Head of caudate nucleus (tissue), 42 donors: ENCODE measurements around the gene ARL3.
"Not testable (repeated sequence)": the region's sequence is repeated elsewhere in the genome, so short reads cannot be mapped to it uniquely, and the experiment has no call there.

ENCODE experiments used
- DNase-seq, 42 donors: peaks; one replicate each; pipeline versions ENCODE4 v3.0.0 to v3.0.0-alpha.2; 2020 to 2021; ENCODE audit warnings: mixed read lengths in 7 of 42
- intact Hi-C: fragments of 100-400 bp; cut with DNase I; formaldehyde crosslinking; loops from one replicate; pipeline ENCODE4 v1.15.0; 2022

The ARL3 gene

GRCh38 chr10:102678842-102679289 lies 35.3 kb downstream of the ARL3 start:
- intact Hi-C loops = loop anchor here (5.0 kb wide), 2 partner anchors 33 to 37 kb away; partner anchors contain the start of genes ARL3, SFXN2 and TRIM8
- peak; percentile 70 to 92 (median 84) for DNase-seq

DNA sequence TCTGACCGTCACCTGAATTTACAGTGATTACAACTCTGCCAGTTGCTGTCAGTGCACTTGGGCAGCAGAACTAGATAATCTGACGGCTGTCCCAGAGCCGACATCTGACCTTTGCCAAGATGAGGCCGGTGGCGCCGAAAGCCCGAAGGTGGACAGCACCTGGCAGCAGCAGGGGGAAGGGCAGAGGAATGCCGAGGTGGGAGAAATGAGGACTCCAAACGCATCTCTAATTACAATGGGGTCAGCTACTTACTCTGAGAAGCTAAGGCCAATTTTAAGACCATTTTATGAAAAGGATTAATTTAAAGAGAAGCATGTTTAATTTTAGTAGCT lies 36.2 kb downstream of the ARL3 start:
- DNase-seq = peak in 3 of 42 donors; percentile 14 to 34 (median 18)
- intact Hi-C loops = loop anchor here (5.0 kb wide), 2 partner anchors 34 to 36 kb away; partner anchors contain the start of genes ARL3, SFXN2 and TRIM8

DNA sequence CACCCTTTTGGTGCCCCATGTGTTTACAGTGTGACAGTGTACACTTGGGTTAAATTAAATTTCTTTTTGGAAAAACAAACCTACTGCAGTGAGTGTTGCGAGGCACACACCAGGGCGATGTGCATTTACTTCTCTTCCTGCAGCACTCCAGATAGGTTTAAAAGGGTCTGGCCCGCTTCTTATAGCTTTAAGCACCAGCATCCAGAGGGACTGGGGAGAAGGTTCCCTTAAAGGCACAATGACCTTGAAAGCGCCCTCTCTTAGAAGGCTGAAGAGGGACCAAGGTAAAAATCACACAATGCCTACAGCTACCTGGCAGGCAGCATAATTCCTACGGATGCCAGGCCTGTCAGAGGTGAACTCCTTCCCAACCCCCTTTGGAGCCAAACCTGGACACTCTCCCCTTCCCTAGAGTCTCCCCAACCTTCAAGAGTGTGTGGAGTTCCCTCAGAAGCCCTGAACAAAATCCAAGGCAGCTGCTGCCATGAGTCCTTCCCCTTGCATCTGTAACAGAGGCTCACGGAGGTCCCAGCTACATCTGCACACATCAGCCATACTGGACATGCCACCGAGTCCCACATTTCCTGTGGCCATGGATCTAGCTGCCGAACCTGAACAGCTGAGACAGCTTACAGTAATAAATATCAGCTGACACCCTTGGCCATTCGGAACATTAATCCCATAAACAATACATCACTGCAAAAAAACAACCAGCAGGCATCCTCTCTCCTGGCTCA lies 36.7 kb downstream of the ARL3 start:
- intact Hi-C loops = loop anchor here (5.0 kb wide), 2 partner anchors 35 kb away; partner anchors contain the start of genes ARL3, SFXN2 and TRIM8
- DNase-seq = peak in 6 of 42 donors; percentile 5 to 36 (median 19)

GRCh38 chr10:102676534-102677315 lies 37.5 kb downstream of the ARL3 start:
- DNase-seq = peak in 7 of 42 donors; percentile 3 to 31 (median 13)
- intact Hi-C loops = loop anchor here (5.0 kb wide), 2 partner anchors 34 to 36 kb away; partner anchors contain the start of genes ARL3, SFXN2 and TRIM8

GRCh38 chr10:102675666-102676533 lies 38.3 kb downstream of the ARL3 start:
- intact Hi-C loops = loop anchor here (5.0 kb wide), 2 partner anchors 34 to 36 kb away; partner anchors contain the start of genes ARL3, SFXN2 and TRIM8
- DNase-seq = peak in 8 of 42 donors; percentile 9 to 54 (median 36)

- peak in 6 of 42 donors; percentile 10 to 35 (median 24) for DNase-seq
- intact Hi-C loops = loop anchor here (5.0 kb wide), 2 partner anchors 33 to 37 kb away; partner anchors contain the start of genes ARL3, SFXN2 and TRIM8
These were observed 39.1 kb downstream of the ARL3 start for GRCh38 chr10:102675011-102675665.

DNA sequence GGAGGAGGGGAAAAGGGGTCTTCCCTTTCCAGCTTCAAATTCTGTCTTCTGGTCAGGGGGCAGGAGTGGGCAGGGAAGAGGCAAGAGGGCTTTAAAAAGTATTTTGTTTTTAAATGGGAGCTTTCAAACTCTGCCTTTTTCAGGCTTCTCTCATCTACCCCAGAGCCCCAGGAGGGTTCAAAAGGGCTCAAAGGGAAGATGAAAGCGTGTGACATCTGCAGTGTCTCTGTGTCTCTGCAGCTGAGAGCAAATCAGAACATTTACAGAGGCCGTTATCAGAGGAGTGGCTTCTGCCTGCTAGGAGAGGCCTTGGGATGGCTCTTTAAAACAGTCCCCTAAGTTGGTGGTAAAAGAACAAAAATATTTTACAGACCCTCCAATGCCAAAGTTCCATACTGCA lies 39.6 kb downstream of the ARL3 start:
- DNase-seq = peak in 7 of 42 donors; percentile 9 to 67 (median 40)
- intact Hi-C loops = no loop called here

DNA sequence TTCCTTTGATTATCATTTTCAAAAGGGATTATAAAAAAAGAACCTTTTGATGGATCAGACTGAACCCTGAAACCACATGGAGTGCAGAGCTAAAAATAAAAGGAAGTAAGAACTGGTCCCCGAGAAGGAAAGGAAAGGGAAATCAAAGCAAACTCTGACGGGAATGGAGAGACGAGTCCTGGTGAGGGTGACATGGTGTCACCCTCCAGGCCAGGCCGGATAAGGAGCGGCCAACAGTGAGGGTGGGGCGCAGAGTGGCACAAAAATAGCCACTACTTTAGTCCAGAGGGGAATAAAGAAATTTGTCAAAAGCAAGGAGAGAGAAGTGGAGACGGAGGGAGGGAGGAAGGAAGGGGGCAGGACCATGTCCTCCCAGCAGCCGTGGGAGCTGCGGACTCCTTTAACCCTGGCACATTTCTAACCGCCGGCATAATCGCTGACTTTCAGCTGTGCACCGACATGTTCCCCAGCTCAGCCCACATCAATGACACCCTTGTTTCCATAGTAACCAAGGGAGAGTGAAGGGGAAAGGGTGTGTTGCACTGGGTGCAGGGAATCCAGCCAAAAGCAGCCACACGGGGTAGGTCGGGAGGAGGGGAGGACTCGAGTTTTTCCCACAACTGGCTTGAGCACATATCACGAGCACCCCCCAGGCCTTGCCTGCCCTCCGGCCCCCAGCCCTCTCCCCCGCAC lies 40.2 kb downstream of the ARL3 start:
- peak; percentile 52 to 92 (median 76) for DNase-seq
- intact Hi-C loops = no loop called here

DNA sequence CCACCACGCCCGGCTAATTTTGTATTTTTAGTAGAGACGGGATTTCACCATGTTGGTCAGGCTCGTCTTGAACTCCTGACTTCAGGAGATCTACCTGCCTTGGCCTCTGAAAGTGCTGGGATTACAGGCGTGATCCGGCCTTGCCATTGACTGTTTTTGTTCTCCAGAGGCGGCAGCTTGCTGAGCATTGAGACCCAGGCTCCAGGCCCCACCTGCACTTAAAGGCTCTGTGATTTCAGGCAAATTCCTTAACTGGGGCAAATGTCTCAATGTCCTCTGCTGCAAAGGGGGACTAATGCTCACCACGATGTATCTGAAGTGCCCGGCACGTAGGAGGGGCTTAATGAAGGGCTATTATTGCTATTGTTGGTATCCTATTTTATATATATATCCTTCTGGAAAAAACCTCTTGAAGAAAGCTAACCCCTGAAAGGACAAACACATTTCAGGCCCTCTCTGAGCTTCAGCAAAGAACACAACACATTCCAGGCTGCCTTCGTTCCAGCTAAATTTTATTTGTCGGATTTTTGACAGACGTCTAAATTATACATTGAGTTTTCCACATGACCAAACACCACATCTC lies 40.9 kb downstream of the ARL3 start:
- intact Hi-C loops = no loop called here
- peak in 3 of 42 donors; percentile 8 to 16 (median 13) for DNase-seq

- intact Hi-C loops = no loop called here
- DNase-seq = peak in 3 of 42 donors; percentile 1 to 19 (median 7)
These were observed 43.2 kb downstream of the ARL3 start for GRCh38 chr10:102670871-102671434.

DNA sequence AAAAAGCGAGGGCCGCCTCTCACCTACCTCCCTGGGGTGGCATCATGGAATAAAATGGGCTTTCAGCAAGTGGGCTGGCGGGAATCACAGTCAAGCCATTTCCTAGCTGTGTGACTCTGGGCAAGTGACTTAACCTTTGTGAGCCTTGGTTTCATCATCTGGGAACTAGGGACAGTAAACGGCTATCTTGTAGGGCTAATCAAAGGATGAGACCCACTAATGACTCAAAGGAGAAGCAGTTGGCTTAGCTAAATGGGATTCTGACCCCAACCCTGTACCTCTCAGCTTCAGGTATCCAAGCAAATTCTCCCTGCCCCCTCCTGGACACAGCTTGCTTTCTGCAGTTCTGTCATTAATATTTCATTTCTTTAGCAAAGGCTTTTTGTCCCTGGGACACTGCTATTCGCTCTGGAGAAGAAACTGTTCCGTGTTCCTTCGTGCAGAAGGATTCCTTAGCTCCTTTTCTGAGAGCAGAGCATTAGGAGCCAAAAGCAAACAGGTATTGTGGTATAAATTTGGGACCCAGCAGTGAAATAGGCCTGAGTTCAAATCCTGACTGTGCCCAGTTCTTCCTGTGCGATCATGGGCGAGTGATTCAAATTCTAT lies 44.0 kb downstream of the ARL3 start:
- intact Hi-C loops = no loop called here

GRCh38 chr10:102669206-102670064 lies 44.8 kb downstream of the ARL3 start:
- intact Hi-C loops = no loop called here
- peak in 14 of 42 donors; percentile 45 to 81 (median 72) for DNase-seq

More for the DNA sequence above, 44.0 kb downstream of the ARL3 start:
- DNase-seq = peak in 2 of 42 donors; percentile 0 to 3

GRCh38 chr10:102668326-102669107 lies 45.7 kb downstream of the ARL3 start:
- peak in 3 of 42 donors; percentile 43 to 62 (median 45) for DNase-seq
- intact Hi-C loops = no loop called here

GRCh38 chr10:102667411-102667810 lies 46.8 kb downstream of the ARL3 start:
- not testable (repeated sequence) for DNase-seq

More at GRCh38 chr10:102667411-102667810, 46.8 kb downstream of the ARL3 start:
- intact Hi-C loops = not testable (repeated sequence)
